ENCODE results near the gene CLMP.

DNA sequence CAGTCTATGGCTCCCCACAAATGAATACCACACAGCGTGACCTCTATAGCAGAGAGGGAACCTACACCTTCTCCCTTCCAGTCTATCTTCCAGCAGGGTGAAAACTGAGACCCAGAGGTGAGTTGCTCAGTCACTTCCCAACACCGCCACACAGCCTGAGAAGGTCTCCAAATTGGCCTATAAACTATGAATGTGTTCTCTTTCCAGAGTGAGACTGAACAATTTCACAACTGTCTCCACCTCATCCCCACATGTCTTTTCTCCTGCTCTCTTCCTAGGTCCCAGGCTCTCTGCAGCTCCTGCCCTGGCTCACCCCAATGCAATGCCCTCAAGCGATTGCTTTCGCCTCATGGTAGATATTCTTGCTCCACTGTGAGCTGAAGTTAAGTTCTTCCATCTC is 14.0 kb downstream of the CLMP start:
- TF ChIP-seq, protein P1, sequence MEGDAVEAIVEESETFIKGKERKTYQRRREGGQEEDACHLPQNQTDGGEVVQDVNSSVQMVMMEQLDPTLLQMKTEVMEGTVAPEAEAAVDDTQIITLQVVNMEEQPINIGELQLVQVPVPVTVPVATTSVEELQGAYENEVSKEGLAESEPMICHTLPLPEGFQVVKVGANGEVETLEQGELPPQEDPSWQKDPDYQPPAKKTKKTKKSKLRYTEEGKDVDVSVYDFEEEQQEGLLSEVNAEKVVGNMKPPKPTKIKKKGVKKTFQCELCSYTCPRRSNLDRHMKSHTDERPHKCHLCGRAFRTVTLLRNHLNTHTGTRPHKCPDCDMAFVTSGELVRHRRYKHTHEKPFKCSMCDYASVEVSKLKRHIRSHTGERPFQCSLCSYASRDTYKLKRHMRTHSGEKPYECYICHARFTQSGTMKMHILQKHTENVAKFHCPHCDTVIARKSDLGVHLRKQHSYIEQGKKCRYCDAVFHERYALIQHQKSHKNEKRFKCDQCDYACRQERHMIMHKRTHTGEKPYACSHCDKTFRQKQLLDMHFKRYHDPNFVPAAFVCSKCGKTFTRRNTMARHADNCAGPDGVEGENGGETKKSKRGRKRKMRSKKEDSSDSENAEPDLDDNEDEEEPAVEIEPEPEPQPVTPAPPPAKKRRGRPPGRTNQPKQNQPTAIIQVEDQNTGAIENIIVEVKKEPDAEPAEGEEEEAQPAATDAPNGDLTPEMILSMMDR (IDR thresholded peaks at IDR 0.05): no peak
- TF ChIP-seq EP300 (IDR thresholded peaks at IDR 0.05) (no peak), POLR2A (IDR thresholded peaks at IDR 0.05) (no peak)

All from ovary (tissue), 3 donors.